Renal cortex interstitium (tissue), 11 donors: Measurements from ENCODE around the gene RNF144B. TPM values are rescaled to one million over a fixed set of nuclear protein-coding genes. Genes with fewer than 3 reads are reported as not detected.

ENCODE experiments used
- DNase-seq, 11 donors: peaks; one replicate each; pipeline ENCODE4 v3.0.0-alpha.2; 2013; ENCODE audit warnings: low read depth in 9 of 11, low spot score in 4 of 11; ENCODE audit errors: extremely low read depth in 1 of 11
- polyA plus RNA-seq, 3 donors: library from polyadenylated mRNA; unstranded; fragments of 120-200 nt; gene quantifications; one replicate each; pipeline ENCODE4 v1.2.1, GENCODE V29; 2013; ENCODE audit not compliant: insufficient read length in 3 of 3

Gene RNF144B
- polyA plus RNA-seq, 3 donors = 15.7 to 21.9 (median 17.3) TPM

- no peak for DNase-seq
Observed at GRCh38 chr6:18515767-18516166, 128.6 kb downstream of the RNF144B start.

Other genes starting within 250 kb of the RNF144B start
- 10 to 100 TPM; 23.4 to 28.5 (median 25.4) TPM for gene TPMT, start 232.3 kb upstream of the RNF144B start, polyA plus RNA-seq
- gene KDM1B, start 231.9 kb upstream of the RNF144B start, polyA plus RNA-seq = 10 to 100 TPM; 19.6 to 20.5 (median 20.3) TPM
- gene DEK, start 122.8 kb upstream of the RNF144B start, polyA plus RNA-seq = 100 to 1,000 TPM; 203 to 267 (median 223) TPM